Measurements from ENCODE around the gene NR2E3. TPM values are rescaled to one million over a fixed set of nuclear protein-coding genes. Genes with fewer than 3 reads are reported as not detected.

The NR2E3 gene
- 0.78 TPM for polyA plus RNA-seq

GRCh38 chr15:71810256-71811035 lies at the start of gene NR2E3:
NR2E3 (plus strand) TSS chr15:71810554; CDS start chr15:71810744, 190 bp downstream.
- Mint-ChIP-seq H3K4me1 (no peaks in the 10 kb centered on the region), H3K4me3 (no peak within 1 kb of the TSS), H3K9me3 (no peaks in the 10 kb centered on the region), H3K27me3 (peaks cover 2% of the 10 kb centered on the region), H3K27ac (peak within 1 kb of the TSS in 1 of 3 donors; percentile 35), H3K36me3 (no peaks in the 10 kb centered on the region)

- no peaks in the 10 kb centered on the region for H3K36me3 Mint-ChIP-seq
- H3K27ac Mint-ChIP-seq = no peak overlapping the region
- peaks cover 3% of the 10 kb centered on the region for H3K27me3 Mint-ChIP-seq
Measured at GRCh38 chr15:71760852-71761251, 49.5 kb upstream of the NR2E3 start.

DNA sequence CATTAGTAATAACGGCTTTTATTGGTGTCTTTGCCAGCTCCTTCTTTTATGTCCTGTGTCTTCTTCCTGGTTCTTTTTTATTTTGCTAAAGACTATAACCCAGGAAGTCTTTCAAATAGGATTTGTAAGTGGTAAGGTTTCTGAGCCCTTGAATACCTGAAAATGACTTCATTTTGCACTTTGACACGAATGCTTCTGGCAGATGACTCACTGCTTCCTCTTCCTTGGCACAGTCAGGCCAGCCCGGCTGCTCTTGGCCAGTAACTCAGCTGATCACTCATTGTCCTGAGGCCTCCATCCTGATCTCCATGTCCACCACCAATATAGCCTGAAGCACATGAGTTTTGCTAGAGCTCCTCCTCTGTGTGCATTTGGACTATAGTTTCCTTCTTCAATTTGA lies 48.7 kb upstream of the NR2E3 start:
- Mint-ChIP-seq H3K4me1 (no peaks in the 10 kb centered on the region), H3K9me3 (peaks cover 6 to 16% (median 9%) of the 10 kb centered on the region in 3 donors), H3K27me3 (peaks cover 4% of the 10 kb centered on the region), H3K27ac (no peak overlapping the region), H3K4me3 (no peak overlapping the region), H3K36me3 (no peaks in the 10 kb centered on the region)

More at GRCh38 chr15:71760852-71761251, 49.5 kb upstream of the NR2E3 start:
- Mint-ChIP-seq H3K4me1 (no peaks in the 10 kb centered on the region), H3K4me3 (no peak overlapping the region), H3K9me3 (peaks cover 6 to 16% (median 11%) of the 10 kb centered on the region in 3 donors)

- H3K4me3 Mint-ChIP-seq = no peak overlapping the region
- H3K27ac Mint-ChIP-seq = no peak overlapping the region
- H3K9me3 Mint-ChIP-seq = no peaks in the 10 kb centered on the region
- H3K4me1 Mint-ChIP-seq = no peaks in the 10 kb centered on the region
- H3K27me3 Mint-ChIP-seq = peaks cover 4% of the 10 kb centered on the region
- peaks cover 2% of the 10 kb centered on the region for H3K36me3 Mint-ChIP-seq
Measured at GRCh38 chr15:71768184-71768583, 42.2 kb upstream of the NR2E3 start.

GRCh38 chr15:71773206-71773859 lies 37.0 kb upstream of the NR2E3 start:
- Mint-ChIP-seq H3K36me3 (peaks cover 2% of the 10 kb centered on the region), H3K27ac (no peak overlapping the region), H3K4me3 (no peak overlapping the region), H3K27me3 (no peaks in the 10 kb centered on the region), H3K9me3 (no peaks in the 10 kb centered on the region), H3K4me1 (no peaks in the 10 kb centered on the region)

GRCh38 chr15:71775856-71776255 lies 34.5 kb upstream of the NR2E3 start:
- H3K27ac Mint-ChIP-seq = no peak overlapping the region
- H3K4me1 Mint-ChIP-seq = peaks cover 0 to 5% (median 4%) of the 10 kb centered on the region in 3 donors
- no peaks in the 10 kb centered on the region for H3K9me3 Mint-ChIP-seq
- no peak overlapping the region for H3K4me3 Mint-ChIP-seq
- H3K27me3 Mint-ChIP-seq = no peaks in the 10 kb centered on the region
- peaks cover 2% of the 10 kb centered on the region for H3K36me3 Mint-ChIP-seq

- Mint-ChIP-seq H3K27me3 (peaks cover 3% of the 10 kb centered on the region), H3K9me3 (no peaks in the 10 kb centered on the region), H3K4me1 (peaks cover 0 to 8% (median 7%) of the 10 kb centered on the region in 3 donors), H3K36me3 (peaks cover 2% of the 10 kb centered on the region), H3K4me3 (no peak overlapping the region), H3K27ac (no peak overlapping the region)
Measured at GRCh38 chr15:71776304-71776703, 34.0 kb upstream of the NR2E3 start.

- H3K36me3 Mint-ChIP-seq = no peaks in the 10 kb centered on the region
- H3K4me3 Mint-ChIP-seq = no peak overlapping the region
- H3K9me3 Mint-ChIP-seq = no peaks in the 10 kb centered on the region
- H3K27ac Mint-ChIP-seq = no peak overlapping the region
- H3K4me1 Mint-ChIP-seq = peaks cover 0 to 10% (median 8%) of the 10 kb centered on the region in 3 donors
- H3K27me3 Mint-ChIP-seq = peaks cover 5% of the 10 kb centered on the region
Measured at GRCh38 chr15:71777216-71777943, 33.0 kb upstream of the NR2E3 start.

DNA sequence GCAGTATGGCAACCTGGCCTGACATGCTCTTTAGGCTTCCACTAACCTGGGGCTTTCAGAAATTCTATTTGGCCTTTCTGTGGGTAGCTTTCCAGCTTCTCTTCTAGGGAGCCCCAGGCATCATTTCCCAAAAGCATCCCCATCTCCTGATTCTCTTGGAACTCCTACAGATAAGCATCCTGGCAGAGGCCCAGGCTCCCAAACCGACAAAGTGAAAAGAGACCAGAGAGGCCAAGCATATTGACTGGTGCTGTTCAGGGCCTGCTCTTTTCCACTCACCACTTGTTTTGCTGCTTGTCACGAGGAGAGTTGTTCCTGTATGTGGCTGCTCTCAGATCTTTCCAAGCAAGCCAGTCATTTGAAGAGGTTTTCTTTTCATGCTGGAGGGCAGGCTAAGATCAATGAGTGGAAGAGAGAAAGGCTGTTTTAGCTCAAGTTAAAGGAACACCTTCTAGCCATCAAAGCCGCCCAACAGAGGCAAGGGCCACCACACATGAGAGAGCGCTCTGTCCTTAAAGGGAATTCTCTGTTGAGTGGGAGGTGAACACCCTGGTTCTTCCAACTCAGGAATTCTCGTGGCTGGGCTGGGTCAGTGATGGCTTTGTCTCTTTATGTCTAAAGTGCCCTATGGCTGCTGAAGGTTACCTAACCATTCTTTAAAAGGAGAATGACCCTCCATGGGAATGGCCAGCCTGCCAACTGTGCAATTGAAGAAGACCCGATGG lies 31.1 kb upstream of the NR2E3 start:
- Mint-ChIP-seq H3K4me3 (no peak overlapping the region), H3K27me3 (peaks cover 5% of the 10 kb centered on the region), H3K4me1 (peaks cover 0 to 10% (median 8%) of the 10 kb centered on the region in 3 donors), H3K9me3 (no peaks in the 10 kb centered on the region), H3K36me3 (no peaks in the 10 kb centered on the region), H3K27ac (no peak overlapping the region)

- H3K9me3 Mint-ChIP-seq = no peaks in the 10 kb centered on the region
- peaks cover 0 to 11% (median 8%) of the 10 kb centered on the region in 3 donors for H3K4me1 Mint-ChIP-seq
- peaks cover 8% of the 10 kb centered on the region for H3K27me3 Mint-ChIP-seq
- H3K27ac Mint-ChIP-seq = no peak overlapping the region
- no peak overlapping the region for H3K4me3 Mint-ChIP-seq
- H3K36me3 Mint-ChIP-seq = no peaks in the 10 kb centered on the region
Measured at GRCh38 chr15:71780115-71780976, 30.0 kb upstream of the NR2E3 start.

- H3K36me3 Mint-ChIP-seq = no peaks in the 10 kb centered on the region
- no peak overlapping the region for H3K27ac Mint-ChIP-seq
- H3K27me3 Mint-ChIP-seq = peaks cover 8% of the 10 kb centered on the region
- peaks cover 0 to 11% (median 8%) of the 10 kb centered on the region in 3 donors for H3K4me1 Mint-ChIP-seq
- H3K9me3 Mint-ChIP-seq = no peaks in the 10 kb centered on the region
- peak overlapping the region in 1 of 4 donors; percentile 9 for H3K4me3 Mint-ChIP-seq
Measured at GRCh38 chr15:71781179-71781964, 29.0 kb upstream of the NR2E3 start.

DNA sequence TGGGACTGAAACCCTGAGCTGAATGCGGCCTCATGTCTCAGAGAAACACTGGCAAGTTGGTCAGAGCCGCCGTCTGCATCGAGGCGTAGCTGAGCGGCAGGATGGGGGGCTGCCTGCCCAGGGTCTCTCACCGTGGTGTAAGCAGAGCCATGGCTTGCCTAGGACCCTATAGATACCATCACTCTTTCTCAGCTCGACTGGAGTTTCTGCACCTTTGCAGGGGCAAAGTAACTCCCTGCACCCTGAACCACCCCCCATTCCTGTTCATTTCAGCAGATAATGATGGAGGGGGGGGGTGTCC lies 28.4 kb upstream of the NR2E3 start:
- H3K27ac Mint-ChIP-seq = no peak overlapping the region
- peaks cover 10% of the 10 kb centered on the region for H3K27me3 Mint-ChIP-seq
- no peaks in the 10 kb centered on the region for H3K36me3 Mint-ChIP-seq
- H3K4me1 Mint-ChIP-seq = peaks cover 0 to 11% (median 8%) of the 10 kb centered on the region in 3 donors
- no peak overlapping the region for H3K4me3 Mint-ChIP-seq
- no peaks in the 10 kb centered on the region for H3K9me3 Mint-ChIP-seq

DNA sequence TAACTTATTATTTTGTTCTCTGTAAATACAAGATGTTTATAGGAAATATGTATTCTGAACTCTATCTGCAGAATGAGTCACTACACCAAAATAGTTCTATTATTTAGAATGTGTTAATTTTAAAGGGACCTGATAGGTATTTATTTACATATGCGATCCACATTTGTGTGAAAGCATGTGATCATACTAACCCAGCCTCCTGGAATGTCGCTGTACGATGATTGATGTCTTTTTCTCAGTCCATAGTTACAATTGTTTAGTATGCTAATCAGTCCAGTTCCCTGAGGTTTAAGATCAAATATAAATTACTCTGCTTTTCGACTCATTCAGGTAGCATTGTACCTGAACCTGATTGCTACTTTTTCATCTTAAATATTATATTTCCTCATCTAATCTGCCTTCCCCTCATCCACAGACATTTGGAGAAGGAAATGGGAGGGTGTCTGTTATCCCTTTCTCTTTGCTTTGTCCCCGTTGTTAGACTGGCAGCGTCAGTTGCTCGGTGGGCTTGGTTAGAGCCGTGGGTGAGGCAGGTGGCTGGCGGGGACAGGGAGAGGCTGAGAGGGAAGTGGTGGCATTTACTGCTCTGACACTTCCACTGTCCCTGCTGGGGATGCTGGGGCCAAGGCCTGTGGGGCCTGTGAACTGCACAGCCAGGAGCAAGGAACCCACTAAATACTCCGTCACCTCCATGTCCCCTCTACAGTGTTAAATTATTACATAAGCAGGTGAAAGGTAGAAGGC lies 27.8 kb upstream of the NR2E3 start:
- Mint-ChIP-seq H3K4me3 (no peak overlapping the region), H3K36me3 (no peaks in the 10 kb centered on the region), H3K4me1 (peaks cover 0 to 11% (median 8%) of the 10 kb centered on the region in 3 donors), H3K27me3 (peaks cover 12% of the 10 kb centered on the region), H3K9me3 (no peaks in the 10 kb centered on the region), H3K27ac (no peak overlapping the region)

All from IgD-negative memory B cell (primary cell).